MM.1S (cell line): ENCODE data around the gene QRSL1.

ENCODE experiments used
- DNase-seq: peaks from one replicate; pipeline ENCODE4 v3.0.0-alpha.2; 2015
- H2AFZ ChIP-seq: fragments of 300-600 bp; sonication (generic); 2 replicates; pipeline ENCODE4 v1.6.0; 2016; ENCODE audit warnings: antibody characterized with exemption, low read length
- H3F3A ChIP-seq: fragments of 300-600 bp; sonication (generic); 2 replicates; pipeline ENCODE4 v1.6.1; 2016; ENCODE audit warnings: mild to moderate bottlenecking, antibody characterized with exemption, low read length, moderate library complexity, mixed read lengths; ENCODE audit not compliant: insufficient read depth
- H3K27ac ChIP-seq: fragments of 300-600 bp; sonication (generic); 2 replicates; pipeline ENCODE4 v1.5.1; 2016; ENCODE audit warnings: mild to moderate bottlenecking, low read length
- H3K27me3 ChIP-seq: fragments of 300-600 bp; sonication (generic); replicated peaks from 2 replicates; pipeline ENCODE4 v1.6.0; 2016; ENCODE audit warnings: low read length; ENCODE audit not compliant: insufficient read depth
- H3K36me3 ChIP-seq: fragments of 300-600 bp; sonication (generic); replicated peaks from 2 replicates; pipeline ENCODE4 v1.6.1; 2016; ENCODE audit warnings: mild to moderate bottlenecking, low read length, mixed read lengths; ENCODE audit not compliant: insufficient read depth
- H3K4me1 ChIP-seq: fragments of 300-600 bp; sonication (generic); 2 replicates; pipeline ENCODE4 v1.6.1; 2016; ENCODE audit warnings: low read length, mixed read lengths
- H3K4me2 ChIP-seq: fragments of 300-600 bp; sonication (generic); 2 replicates; pipeline ENCODE4 v1.6.0; 2016; ENCODE audit warnings: low read depth, low read length
- H3K4me3 ChIP-seq: fragments of 300-600 bp; sonication (generic); 2 replicates; pipeline ENCODE4 v1.5.1; 2016; ENCODE audit warnings: low read length, mixed read lengths
- H3K79me2 ChIP-seq: fragments of 300-600 bp; sonication (generic); 2 replicates; pipeline ENCODE4 v1.6.1; 2016; ENCODE audit warnings: mixed run types, low read length, mixed read lengths
- H3K9ac ChIP-seq: fragments of 300-600 bp; sonication (generic); 2 replicates; pipeline ENCODE4 v1.6.1; 2016; ENCODE audit warnings: low read length, mixed read lengths
- H3K9me2 ChIP-seq: fragments of 300-600 bp; sonication (generic); replicated peaks from 2 replicates; pipeline ENCODE4 v1.6.1; 2016; ENCODE audit warnings: mild to moderate bottlenecking, low read length, mixed read lengths; ENCODE audit not compliant: insufficient read depth
- H3K9me3 ChIP-seq: fragments of 300-600 bp; sonication (generic); replicated peaks from 2 replicates; pipeline ENCODE4 v1.6.1; 2016; ENCODE audit warnings: mild to moderate bottlenecking, low read length, mixed read lengths; ENCODE audit not compliant: insufficient read depth
- H4K20me1 ChIP-seq: fragments of 300-600 bp; sonication (generic); 2 replicates; pipeline ENCODE4 v1.6.1; 2016; ENCODE audit warnings: mild to moderate bottlenecking, low read length, moderate library complexity, mixed read lengths; ENCODE audit not compliant: insufficient read depth
- CTCF ChIP-seq: fragments of 300-600 bp; sonication (generic); IDR thresholded peaks from 2 replicates; pipeline ENCODE4 v1.5.1; 2016; ENCODE audit warnings: antibody characterized with exemption, low read length, mixed read lengths
- EZH2 ChIP-seq: fragments of 300-600 bp; sonication (generic); optimal IDR thresholded peaks from 2 replicates; pipeline ENCODE3; 2017; ENCODE audit warnings: low read depth, mild to moderate bottlenecking, antibody characterized with exemption, low read length, mixed read lengths
- EZH2phosphoT487 ChIP-seq: fragments of 300-600 bp; sonication (generic); IDR thresholded peaks from 2 replicates; pipeline ENCODE4 v1.6.1; 2018; ENCODE audit warnings: antibody characterized with exemption, low read length

QRSL1 gene

GRCh38 chr6:106609699-106610098, 19.7 kb upstream of the QRSL1 start:
- Histone ChIP-seq H2AFZ (no peak overlapping the region), H4K20me1 (no peaks in the 10 kb centered on the region), H3K9me2 (no peaks in the 10 kb centered on the region), H3K4me1 (no peaks in the 10 kb centered on the region), H3K27ac (no peak overlapping the region), H3K4me2 (no peak overlapping the region), H3K9me3 (no peaks in the 10 kb centered on the region), H3K79me2 (no peaks in the 10 kb centered on the region), H3F3A (no peaks in the 10 kb centered on the region), H3K4me3 (no peak overlapping the region), H3K36me3 (no peaks in the 10 kb centered on the region), H3K9ac (no peak overlapping the region), H3K27me3 (no peaks in the 10 kb centered on the region)
- TF ChIP-seq CTCF (0 out of 2 replicates have a peak, but pooled peaks have one; percentile 15), EZH2 (no peak), EZH2phosphoT487 (no peak)
- DNase-seq: no peak

GRCh38 chr6:106611030-106611429, 18.3 kb upstream of the QRSL1 start:
- no peaks in the 10 kb centered on the region for H3K9me2 ChIP-seq
- no peaks in the 10 kb centered on the region for H4K20me1 ChIP-seq
- H3K4me2 ChIP-seq: no peak overlapping the region
- H3K79me2 ChIP-seq: no peaks in the 10 kb centered on the region
- H2AFZ ChIP-seq: no peak overlapping the region
- H3K27ac ChIP-seq: no peak overlapping the region
- H3K9ac ChIP-seq: no peak overlapping the region
- no peak overlapping the region for H3K4me3 ChIP-seq
- no peaks in the 10 kb centered on the region for H3K27me3 ChIP-seq
- TF ChIP-seq EZH2 (no peak), EZH2phosphoT487 (no peak), CTCF (no peak)
- H3K36me3 ChIP-seq: no peaks in the 10 kb centered on the region
- DNase-seq: no peak
- no peaks in the 10 kb centered on the region for H3K9me3 ChIP-seq
- H3K4me1 ChIP-seq: no peaks in the 10 kb centered on the region
- H3F3A ChIP-seq: no peaks in the 10 kb centered on the region

- no peaks in the 10 kb centered on the region for H3K9me2 ChIP-seq
- H3K27me3 ChIP-seq: no peaks in the 10 kb centered on the region
- TF ChIP-seq EZH2phosphoT487 (no peak), EZH2 (no peak), CTCF (no peak)
- H4K20me1 ChIP-seq: no peaks in the 10 kb centered on the region
- H3F3A ChIP-seq: no peaks in the 10 kb centered on the region
- no peaks in the 10 kb centered on the region for H3K4me1 ChIP-seq
- H3K9me3 ChIP-seq: no peaks in the 10 kb centered on the region
- no peak overlapping the region for H3K4me3 ChIP-seq
- no peak for DNase-seq
- H3K9ac ChIP-seq: no peak overlapping the region
- H3K4me2 ChIP-seq: no peak overlapping the region
- H3K27ac ChIP-seq: no peak overlapping the region
- no peaks in the 10 kb centered on the region for H3K79me2 ChIP-seq
- no peaks in the 10 kb centered on the region for H3K36me3 ChIP-seq
- H2AFZ ChIP-seq: no peak overlapping the region
Observed at GRCh38 chr6:106612671-106613416, 16.5 kb upstream of the QRSL1 start.
